HUDEP-2 (cell line): Measurements from ENCODE around the gene TNFRSF9.
"Not testable (repeated sequence)": the region's sequence is repeated elsewhere in the genome, so short reads cannot be mapped to it uniquely, and the experiment has no call there.

Source experiments
- DNase-seq, 76 experiments: peaks; one replicate each; lab custom pipeline; 2025; ENCODE audit not compliant: unreplicated experiment in 76 of 76; lab: John Stamatoyannopoulos, UW

Gene TNFRSF9

GRCh38 chr1:7922301-7922700 is 18.3 kb downstream of the TNFRSF9 start:
- DNase-seq, result no peak

- DNase-seq, result no peak
These were observed 18.8 kb downstream of the TNFRSF9 start for GRCh38 chr1:7921796-7922195.

- no peak for DNase-seq
These were observed 20.8 kb downstream of the TNFRSF9 start for GRCh38 chr1:7919880-7920279.

- not testable (repeated sequence) for DNase-seq
These were observed 22.7 kb downstream of the TNFRSF9 start for GRCh38 chr1:7917971-7918370.

- no peak for DNase-seq
These were observed 24.2 kb downstream of the TNFRSF9 start for GRCh38 chr1:7916501-7916830.

GRCh38 chr1:7915826-7916500 is 24.7 kb downstream of the TNFRSF9 start:
- DNase-seq, result no peak

GRCh38 chr1:7912743-7913557 is 27.7 kb downstream of the TNFRSF9 start:
- peak in 37 of 76 experiments; percentile 1 to 44 (median 14) for DNase-seq

- no peak for DNase-seq
These were observed 28.5 kb downstream of the TNFRSF9 start for GRCh38 chr1:7912145-7912544.

- DNase-seq, result no peak
These were observed 35.4 kb downstream of the TNFRSF9 start for GRCh38 chr1:7905262-7905661.

- peak in 52 of 76 experiments; percentile 2 to 71 (median 41) for DNase-seq
These were observed 38.1 kb downstream of the TNFRSF9 start for GRCh38 chr1:7902478-7903085.

GRCh38 chr1:7899741-7900140 is 40.9 kb downstream of the TNFRSF9 start:
- no peak for DNase-seq

- no peak for DNase-seq
These were observed 41.7 kb downstream of the TNFRSF9 start for GRCh38 chr1:7898962-7899361.

GRCh38 chr1:7896994-7897393 is 43.6 kb downstream of the TNFRSF9 start:
- DNase-seq, result no peak

- no peak for DNase-seq
These were observed 47.0 kb downstream of the TNFRSF9 start for GRCh38 chr1:7893529-7894180.

- DNase-seq, result no peak
These were observed 48.8 kb downstream of the TNFRSF9 start for GRCh38 chr1:7891804-7892203.

- DNase-seq, result no peak
These were observed 49.8 kb downstream of the TNFRSF9 start for GRCh38 chr1:7890853-7891252.

- DNase-seq, result no peak
These were observed 52.2 kb downstream of the TNFRSF9 start for GRCh38 chr1:7888248-7889081.

GRCh38 chr1:7886405-7886745 is 54.3 kb downstream of the TNFRSF9 start:
- DNase-seq, result no peak

- peak in 27 of 76 experiments; percentile 2 to 33 (median 16) for DNase-seq
These were observed 54.9 kb downstream of the TNFRSF9 start for GRCh38 chr1:7885513-7886404.
